Measurements from ENCODE around the gene IL34. TPM values are rescaled to one million over a fixed set of nuclear protein-coding genes. Genes with fewer than 3 reads are reported as not detected.
A peak's percentile ranks its signal among the peaks of the same experiment; 100 is the strongest.

Gene IL34
- polyA plus RNA-seq, 1 experiment, result 0.70 TPM

GRCh38 chr16:70681382-70682238, 35.3 kb downstream of the IL34 start:
- ChIA-PET CTCF (interaction anchor here (1.2 to 11.1 kb wide), 7 partner anchors 53 to 97 kb away, joined by 3 to 117 read pairs (median 5); no protein-coding TSS in a partner anchor), POLR2A (interaction anchor here (0.7 kb wide), 1 partner anchor 88 kb away, joined by 11 read pairs; no protein-coding TSS in a partner anchor)
- Histone ChIP-seq H3K36me3 (ENCODE audit: control insufficient read depth, insufficient read depth, low read length) (peaks cover 51% of the 10 kb centered on the region), H3K27me3 (ENCODE audit: control insufficient read depth, insufficient read depth, low read length) (no peaks in the 10 kb centered on the region), H3K4me3 (ENCODE audit: low read depth, low read length) (peak overlapping the region; percentile 92)
- no peak for DNase-seq (ENCODE audit: low read depth)
- TF ChIP-seq, protein P1, sequence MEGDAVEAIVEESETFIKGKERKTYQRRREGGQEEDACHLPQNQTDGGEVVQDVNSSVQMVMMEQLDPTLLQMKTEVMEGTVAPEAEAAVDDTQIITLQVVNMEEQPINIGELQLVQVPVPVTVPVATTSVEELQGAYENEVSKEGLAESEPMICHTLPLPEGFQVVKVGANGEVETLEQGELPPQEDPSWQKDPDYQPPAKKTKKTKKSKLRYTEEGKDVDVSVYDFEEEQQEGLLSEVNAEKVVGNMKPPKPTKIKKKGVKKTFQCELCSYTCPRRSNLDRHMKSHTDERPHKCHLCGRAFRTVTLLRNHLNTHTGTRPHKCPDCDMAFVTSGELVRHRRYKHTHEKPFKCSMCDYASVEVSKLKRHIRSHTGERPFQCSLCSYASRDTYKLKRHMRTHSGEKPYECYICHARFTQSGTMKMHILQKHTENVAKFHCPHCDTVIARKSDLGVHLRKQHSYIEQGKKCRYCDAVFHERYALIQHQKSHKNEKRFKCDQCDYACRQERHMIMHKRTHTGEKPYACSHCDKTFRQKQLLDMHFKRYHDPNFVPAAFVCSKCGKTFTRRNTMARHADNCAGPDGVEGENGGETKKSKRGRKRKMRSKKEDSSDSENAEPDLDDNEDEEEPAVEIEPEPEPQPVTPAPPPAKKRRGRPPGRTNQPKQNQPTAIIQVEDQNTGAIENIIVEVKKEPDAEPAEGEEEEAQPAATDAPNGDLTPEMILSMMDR (IDR thresholded peaks at IDR 0.05; ENCODE audit: insufficient read depth, low read depth, low read length), result no peak

- H3K36me3 ChIP-seq (ENCODE audit: control insufficient read depth, insufficient read depth, low read length), result peaks cover 44% of the 10 kb centered on the region
- H3K27me3 ChIP-seq (ENCODE audit: control insufficient read depth, insufficient read depth, low read length), result no peaks in the 10 kb centered on the region
- ChIA-PET POLR2A (no interaction called here), CTCF (interaction anchor here (1.9 to 11.1 kb wide), 4 partner anchors 52 to 89 kb away, joined by 4 to 117 read pairs (median 9); no protein-coding TSS in a partner anchor)
- DNase-seq (ENCODE audit: low read depth), result no peak
- peak overlapping the region; percentile 92 for H3K4me3 ChIP-seq (ENCODE audit: low read depth, low read length)
- TF ChIP-seq, protein P1 (IDR thresholded peaks at IDR 0.05; ENCODE audit: insufficient read depth, low read depth, low read length), result no peak
These were observed 36.1 kb downstream of the IL34 start for GRCh38 chr16:70682239-70683145.

- TF ChIP-seq, protein P1 (IDR thresholded peaks at IDR 0.05; ENCODE audit: insufficient read depth, low read depth, low read length), result no peak
- H3K36me3 ChIP-seq (ENCODE audit: control insufficient read depth, insufficient read depth, low read length), result peaks cover 36% of the 10 kb centered on the region
- peak overlapping the region; percentile 92 for H3K4me3 ChIP-seq (ENCODE audit: low read depth, low read length)
- no peak for DNase-seq (ENCODE audit: low read depth)
- ChIA-PET POLR2A (no interaction called here), CTCF (interaction anchor here (1.4 to 11.1 kb wide), 4 partner anchors 55 to 95 kb away, joined by 3 to 117 read pairs (median 8); no protein-coding TSS in a partner anchor)
- H3K27me3 ChIP-seq (ENCODE audit: control insufficient read depth, insufficient read depth, low read length), result no peaks in the 10 kb centered on the region
These were observed 37.0 kb downstream of the IL34 start for GRCh38 chr16:70683146-70683944.

DNA sequence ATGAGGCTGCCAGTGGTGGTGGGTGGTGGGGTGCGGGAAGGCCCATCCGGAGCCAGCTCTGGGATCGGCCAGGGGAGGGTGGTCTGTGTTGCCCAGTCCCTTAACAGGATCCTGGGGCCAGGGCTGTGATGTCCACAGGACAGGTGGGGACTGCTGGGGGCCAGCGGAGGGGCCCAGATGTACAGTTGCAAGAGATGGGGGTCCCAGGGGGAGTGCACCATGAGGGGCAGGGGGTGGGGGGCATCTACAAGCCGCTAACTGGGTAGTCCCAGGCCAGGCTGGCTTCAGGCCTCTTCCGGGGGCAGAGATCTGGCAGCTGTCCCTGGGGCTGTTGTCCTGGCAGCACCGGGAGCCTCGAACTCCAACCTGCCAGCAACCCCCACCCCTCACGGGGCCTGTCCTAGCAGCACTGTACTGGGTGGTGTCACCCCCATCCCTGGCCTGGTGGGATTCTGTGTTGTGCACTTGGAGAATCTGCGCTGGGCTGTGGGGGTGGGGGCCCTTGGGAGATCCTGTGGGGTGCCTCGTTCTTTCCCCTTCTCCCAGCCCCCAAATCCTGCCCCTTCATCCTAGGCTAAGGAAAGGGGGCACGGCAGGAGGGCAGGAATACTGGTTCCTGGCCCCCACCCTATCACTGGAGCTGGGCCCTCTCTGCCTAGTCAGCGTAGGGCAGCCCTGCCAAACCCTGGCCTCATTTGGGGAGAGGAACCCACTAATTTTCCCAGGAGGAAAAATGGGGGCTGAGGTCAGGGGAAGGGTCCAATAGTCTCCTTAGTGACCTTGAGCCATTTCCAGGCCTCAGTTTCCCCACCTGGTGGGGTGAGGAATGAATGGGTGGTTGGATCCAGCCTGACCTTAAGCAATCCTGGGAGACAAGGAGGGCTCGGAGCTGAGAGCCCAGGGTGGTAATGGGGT, 38.0 kb downstream of the IL34 start:
- POLR2A ChIA-PET, result no interaction called here
- Histone ChIP-seq H3K4me3 (ENCODE audit: low read depth, low read length) (peak overlapping the region; percentile 92), H3K36me3 (ENCODE audit: control insufficient read depth, insufficient read depth, low read length) (peaks cover 27% of the 10 kb centered on the region), H3K27me3 (ENCODE audit: control insufficient read depth, insufficient read depth, low read length) (no peaks in the 10 kb centered on the region)
- CTCF ChIA-PET, result interaction anchor here (1.1 to 11.1 kb wide), 3 partner anchors 19 to 94 kb away, joined by 3 to 117 read pairs (median 3); no protein-coding TSS in a partner anchor
- TF ChIP-seq, protein P1 (IDR thresholded peaks at IDR 0.05; ENCODE audit: insufficient read depth, low read depth, low read length), result no peak
- DNase-seq (ENCODE audit: low read depth), result no peak

All from BJ (cell line).